ENCODE data around the gene IPO5.
A peak's percentile ranks its signal among the peaks of the same experiment; 100 is the strongest.
"Not testable (repeated sequence)": the region's sequence is repeated elsewhere in the genome, so short reads cannot be mapped to it uniquely, and the experiment has no call there.

The IPO5 gene

DNA sequence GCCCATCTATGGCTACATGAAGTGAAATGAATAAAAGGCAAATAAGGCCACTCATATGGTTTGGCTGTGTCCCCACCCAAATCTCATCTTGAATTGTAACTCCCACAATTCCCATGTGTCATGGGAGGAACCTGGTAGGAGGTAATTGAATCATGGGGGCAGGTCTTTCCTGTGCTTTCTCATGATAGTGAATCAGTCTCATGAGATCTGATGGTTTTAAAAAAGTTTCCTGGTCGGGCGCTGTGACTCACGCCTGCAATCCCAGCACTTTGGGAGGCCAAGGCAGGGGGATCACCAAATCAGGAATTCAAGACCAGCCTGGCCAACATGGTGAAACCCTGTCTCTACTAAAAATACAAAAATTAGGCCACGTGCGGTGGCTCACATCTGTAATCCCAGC is 4.2 kb upstream of the IPO5 start:
- DNase-seq (ENCODE audit: low read depth), result not testable (repeated sequence)

DNA sequence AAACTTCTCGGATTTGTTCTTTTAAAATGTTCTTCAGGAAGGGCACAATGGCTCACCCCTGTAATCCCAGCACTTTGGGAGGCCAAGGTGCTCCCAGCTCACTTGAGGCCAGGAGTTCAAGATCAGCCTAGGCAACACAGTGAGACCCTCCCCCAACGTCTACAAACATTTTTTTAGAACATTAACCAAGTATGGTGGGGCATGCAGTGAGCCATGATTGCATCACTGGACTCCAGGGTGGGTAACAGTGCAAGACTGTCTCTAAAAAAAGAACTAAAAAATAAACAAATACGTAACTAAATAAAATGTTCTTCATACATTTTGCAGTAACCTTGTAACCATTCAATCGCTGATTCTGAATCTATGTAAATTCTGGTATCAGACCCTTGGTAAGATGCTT is 2.1 kb upstream of the IPO5 start:
- DNase-seq (ENCODE audit: low read depth), result no peak

DNA sequence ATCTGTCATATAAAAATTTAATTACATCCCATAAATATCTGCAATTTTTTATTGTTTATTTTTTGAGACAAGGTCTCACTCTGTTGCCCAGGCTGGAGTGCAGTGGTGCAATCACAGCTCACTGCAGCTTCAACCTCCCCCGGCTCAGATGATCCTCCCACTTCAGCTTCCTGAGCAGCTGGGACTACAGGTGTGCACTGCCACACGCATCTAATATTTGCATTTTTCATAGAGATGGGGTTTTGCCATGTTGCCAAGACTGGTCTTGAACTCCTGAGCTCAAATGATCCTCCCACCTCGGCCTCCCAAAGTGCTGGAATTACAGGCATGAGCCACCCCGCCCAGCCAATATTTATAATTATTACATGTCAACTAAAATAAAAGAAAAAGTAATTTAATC is 644 bp upstream of the IPO5 start:
- not testable (repeated sequence) for DNase-seq (ENCODE audit: low read depth)

DNA sequence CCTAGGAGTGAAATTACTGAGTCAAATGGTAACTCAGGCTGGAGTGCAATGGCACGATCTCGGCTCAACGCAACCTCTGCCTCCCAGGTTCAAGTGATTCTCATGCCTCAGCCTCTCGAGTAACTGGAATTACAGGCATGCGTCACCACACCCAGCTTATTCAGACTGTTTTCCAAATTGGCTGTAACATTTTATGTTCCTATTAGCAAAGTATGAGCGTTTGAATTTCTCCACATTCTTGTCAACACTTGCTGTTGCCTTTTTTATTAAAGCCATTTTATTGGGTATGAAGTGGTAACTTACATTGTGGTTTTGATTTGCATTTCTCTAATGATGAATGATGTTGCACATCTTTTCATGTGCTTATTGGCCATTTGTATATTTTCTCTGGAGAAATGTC is 7.9 kb downstream of the IPO5 start:
- DNase-seq (ENCODE audit: low read depth), result no peak

DNA sequence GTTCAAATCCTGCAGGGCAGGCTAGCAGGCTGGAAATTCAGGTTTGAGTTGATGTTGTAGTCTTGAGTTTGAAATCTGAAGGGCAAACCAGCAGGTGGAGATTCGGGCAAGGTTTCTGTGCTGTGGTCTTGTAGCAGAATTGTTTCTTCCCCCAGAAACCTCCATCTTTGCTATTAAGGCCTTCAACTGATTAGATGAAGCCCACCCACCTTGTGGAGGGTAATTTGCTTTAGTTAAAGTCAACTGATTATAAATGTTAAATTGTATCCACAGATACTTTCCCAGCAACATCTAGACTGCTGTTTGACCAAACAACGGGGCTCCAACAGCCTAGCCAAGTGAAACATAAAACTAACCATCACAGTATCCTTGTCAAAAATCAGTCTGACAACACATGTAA is 9.4 kb downstream of the IPO5 start:
- no peak for DNase-seq (ENCODE audit: low read depth)

DNA sequence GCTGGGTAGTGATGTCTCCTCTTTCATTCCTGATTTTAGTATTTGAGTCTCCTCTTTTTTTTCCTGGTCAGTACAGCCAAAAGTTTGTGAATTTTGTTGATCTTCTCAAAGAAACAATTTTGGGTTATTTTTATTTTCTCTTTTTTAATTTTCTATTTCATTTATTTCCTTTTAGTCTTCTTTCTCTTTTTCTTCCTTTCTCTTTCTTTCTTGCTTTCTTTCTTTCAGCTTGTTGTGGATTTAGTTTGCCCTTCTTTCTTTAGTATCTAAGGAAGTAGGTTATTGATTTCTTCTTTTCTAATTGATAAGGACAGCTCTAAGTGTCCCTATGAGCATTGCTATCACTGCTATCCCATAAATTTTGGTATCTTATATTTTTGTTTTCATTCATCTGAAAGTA is 13.8 kb downstream of the IPO5 start:
- no peak for DNase-seq (ENCODE audit: low read depth)

DNA sequence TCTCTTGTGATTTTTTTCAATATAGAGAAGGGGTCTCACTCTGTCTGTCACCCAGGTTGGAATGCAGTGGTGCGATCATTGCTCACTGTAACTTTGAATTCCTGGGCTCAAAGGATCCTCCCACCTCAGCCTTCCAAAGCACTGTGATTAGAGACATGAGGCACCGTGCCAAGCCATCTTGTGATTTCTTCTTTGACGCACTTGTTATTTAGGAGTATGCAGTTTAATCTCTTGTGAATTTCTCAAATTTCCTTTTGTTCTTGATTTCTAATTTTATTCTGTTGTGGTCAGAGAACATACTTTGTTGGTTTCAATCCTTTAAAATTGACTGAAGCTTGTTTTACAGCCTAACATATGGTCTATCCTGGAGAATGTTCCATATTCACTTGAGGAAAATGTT is 14.5 kb downstream of the IPO5 start:
- no peak for DNase-seq (ENCODE audit: low read depth)

DNA sequence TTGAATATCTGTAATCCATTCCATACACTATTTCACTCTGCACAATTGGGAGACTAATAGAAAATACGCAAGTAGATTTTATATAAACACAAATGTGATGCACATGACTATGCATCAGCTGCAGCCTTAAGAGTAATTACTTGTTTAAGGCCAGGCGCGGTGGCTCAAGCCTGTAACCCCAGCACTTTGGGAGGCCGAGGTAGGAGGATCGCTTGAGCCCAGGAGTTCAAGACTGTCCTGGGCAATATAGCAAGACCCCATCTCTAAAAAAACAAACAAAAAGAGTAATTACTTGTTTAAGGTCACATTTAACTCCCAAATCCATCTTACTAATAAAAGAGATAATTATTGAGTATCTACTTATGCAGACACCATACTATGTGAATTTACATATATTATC is 18.0 kb downstream of the IPO5 start:
- DNase-seq (ENCODE audit: low read depth), result no peak

DNA sequence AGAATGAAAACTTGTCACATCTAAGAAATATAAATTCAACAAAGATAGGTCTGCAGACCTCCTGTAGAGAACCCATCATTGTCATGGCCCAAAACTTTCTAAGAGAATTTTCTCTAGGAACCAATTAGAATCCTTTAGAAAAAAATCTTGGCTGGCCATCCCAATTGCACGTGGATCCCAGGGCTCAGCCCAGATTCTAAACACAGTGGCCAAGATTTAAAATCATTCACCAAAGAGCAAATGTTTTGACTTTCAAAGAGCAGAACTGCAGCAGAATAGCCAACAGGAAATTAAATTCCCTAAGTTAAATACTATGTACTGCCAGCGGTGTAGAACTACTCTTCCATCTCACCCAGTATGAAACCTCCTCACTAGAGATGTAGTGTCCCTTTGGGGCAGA is 21.3 kb downstream of the IPO5 start:
- DNase-seq (ENCODE audit: low read depth), result no peak

DNA sequence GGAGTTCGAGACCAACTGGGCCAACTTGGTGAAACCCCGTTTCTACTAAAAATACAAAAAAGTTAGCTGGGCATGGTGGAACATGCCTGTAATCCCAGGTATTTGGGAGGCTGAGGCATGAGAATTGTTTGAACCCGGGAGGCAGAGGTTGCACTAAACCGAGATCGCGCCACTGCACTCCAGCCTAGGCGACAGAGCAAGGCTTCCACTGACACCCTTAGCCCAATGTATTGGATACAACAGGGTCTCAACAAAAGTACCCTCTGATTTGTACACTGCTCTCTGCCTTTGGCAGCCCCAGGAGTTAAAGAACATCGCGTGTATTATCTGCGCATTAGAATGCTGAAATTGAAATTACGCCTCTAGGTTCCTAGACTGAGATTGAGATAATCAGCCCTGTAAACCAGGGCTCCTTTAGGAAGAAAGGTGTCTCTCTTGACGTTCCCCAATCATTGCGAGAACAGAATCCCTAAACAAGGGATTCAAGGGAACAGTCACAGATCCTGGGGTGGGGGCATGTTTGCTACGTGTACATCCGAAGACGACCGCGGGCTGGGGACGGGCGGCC is 21.9 kb downstream of the IPO5 start:
- no peak for DNase-seq (ENCODE audit: low read depth)

DNA sequence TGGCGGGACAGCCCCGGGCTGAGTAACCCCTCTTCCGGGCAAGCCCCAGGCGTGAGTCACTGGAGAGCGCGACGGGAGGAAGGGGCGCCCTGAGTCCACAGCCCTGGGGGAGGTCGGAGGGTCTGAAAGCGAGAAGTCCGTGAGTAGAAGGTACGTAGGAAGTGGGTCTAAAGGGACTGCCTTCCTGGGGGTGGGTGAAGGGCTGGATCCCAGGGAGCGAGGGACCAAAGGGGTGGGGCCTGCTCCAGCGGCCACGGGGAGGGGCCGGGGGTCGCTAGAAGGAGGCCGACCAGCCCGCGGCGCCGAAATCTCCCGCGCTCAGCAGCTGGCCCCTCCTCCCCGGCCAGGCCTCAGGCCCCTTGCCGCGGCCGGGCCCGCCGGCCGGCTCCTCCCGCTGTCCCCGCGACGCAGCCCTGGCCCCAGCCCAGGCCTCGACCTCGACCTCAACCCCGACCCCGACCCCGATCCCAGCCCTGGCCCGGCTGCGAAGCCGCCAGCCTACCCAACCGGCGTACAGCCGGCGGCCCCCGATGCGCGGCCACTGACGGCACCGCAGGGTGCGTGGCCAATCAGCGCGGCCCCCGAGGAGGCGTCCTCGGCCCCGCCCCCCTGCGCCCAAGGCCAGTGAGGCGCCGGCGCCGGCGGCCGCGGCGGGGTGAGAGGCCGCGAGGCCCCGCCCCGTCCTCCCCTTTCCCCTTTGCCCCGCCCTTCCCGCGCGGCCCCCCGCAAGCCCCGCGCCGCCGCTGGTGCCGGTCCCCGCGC is 22.6 kb downstream of the IPO5 start:
- peak; percentile 68 for DNase-seq (ENCODE audit: low read depth)

DNA sequence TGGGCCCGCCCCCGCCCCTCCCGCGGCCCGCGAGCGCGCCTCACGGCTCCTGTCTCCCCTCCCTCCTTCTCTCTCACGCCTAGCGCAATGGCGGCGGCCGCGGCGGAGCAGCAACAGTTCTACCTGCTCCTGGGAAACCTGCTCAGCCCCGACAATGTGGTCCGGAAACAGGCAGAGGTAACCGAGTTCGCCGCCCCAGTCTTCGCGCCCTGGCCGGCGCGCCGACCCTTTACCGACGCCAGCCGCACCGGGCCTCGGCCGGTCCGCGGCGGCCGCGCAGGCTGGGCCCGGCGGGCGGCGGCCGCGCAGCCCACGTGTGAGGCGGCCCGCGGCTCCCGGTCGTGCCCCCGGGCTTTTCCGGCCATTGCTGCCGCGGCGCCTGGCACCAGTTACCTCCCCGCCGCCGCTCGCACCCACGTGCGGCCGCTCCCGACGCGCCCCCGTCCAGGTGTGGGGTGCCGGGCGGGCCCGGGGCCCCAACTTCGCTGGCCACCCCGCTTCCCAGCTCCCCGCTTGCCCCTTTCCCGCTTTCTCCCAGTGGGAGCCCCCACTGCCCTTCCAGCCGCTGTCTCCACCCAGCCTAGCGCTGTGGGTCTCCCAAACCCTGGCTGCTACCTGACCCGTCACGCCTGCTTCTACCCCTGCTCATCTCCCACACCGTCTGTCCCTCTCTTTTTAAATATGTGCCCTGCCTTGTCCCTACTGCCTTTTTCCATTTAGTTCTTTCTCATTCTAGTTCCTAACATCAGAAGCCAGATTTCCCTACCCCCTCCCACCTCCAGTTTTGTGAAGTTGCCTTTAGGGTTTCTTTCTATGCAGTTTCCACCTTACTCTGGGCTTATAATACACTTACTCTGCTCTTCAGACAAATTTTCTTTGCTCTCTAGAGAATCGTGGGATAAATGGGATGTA is 23.4 kb downstream of the IPO5 start:
- DNase-seq (ENCODE audit: low read depth), result no peak

DNA sequence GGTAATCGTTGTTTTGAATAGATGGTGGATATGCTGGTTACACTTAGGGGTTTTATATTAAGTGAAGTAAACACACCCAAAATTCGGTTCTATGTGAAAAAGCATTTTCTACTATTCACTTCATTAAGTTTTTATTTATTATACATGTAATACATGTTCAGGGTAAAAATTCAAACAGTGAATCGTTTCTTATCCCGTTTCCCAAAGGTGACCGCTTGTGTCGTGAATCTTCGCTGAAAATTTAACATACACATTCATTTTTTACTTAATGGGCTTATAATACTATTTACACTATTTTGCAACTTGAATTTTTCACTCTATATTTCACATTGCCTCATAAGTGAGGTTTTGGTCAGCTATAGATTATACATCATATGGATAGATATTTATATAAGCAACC is 24.5 kb downstream of the IPO5 start:
- no peak for DNase-seq (ENCODE audit: low read depth)

DNA sequence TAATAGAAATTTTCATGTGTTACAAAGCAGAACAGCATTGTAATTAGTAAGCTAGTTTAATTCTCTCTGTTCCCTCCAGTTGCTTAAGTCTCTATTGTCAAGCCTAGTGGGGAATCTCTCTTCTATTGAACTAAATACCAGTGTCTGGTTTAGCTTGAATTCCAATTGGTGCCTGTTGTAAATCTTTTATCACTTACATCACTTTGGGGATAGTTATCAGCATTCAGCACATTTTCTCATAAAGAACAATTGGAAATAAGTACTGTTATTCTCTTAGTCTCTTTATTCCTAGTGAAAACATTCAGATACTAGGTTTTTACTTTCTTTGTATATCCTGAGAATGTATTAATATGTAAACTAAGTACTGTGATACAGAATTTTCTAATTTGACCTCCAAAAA is 25.2 kb downstream of the IPO5 start:
- DNase-seq (ENCODE audit: low read depth), result no peak

DNA sequence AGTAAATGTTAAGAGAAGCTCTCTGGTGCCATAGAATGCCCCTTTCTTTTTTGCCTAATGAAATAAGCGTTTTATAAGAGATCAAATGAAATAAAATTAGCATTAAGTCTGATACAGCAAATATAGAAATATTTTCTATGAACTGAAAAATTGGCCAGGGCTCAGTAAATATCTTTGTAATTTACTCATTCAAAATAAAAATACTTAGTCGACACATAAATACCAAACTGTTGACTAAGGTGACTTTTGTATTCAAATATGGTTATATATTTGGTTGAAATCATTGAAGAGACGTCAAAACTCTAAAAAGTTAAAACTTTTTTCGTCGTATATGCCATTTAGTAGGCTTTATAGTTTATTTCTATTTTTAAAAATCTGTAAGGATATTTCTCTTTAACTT is 25.6 kb downstream of the IPO5 start:
- DNase-seq (ENCODE audit: low read depth), result no peak

DNA sequence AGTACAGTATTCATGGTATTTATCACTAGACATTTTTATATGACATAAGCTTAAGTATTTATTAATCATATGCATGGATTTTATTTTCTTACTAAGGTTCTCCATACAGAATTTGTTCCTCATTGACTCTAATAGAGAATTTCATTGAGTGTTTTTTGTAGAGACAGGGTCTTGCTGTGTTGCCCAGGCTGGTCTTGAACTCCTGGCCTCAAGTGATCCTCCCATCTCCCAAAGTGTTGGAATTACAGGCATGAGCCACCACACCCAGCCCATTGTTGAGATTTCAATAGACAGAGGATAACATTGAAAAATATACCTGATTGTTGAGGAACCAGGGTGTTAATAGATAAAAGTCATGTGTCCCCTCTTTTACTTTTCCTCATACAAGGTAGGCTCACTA is 26.1 kb downstream of the IPO5 start:
- no peak for DNase-seq (ENCODE audit: low read depth)

DNA sequence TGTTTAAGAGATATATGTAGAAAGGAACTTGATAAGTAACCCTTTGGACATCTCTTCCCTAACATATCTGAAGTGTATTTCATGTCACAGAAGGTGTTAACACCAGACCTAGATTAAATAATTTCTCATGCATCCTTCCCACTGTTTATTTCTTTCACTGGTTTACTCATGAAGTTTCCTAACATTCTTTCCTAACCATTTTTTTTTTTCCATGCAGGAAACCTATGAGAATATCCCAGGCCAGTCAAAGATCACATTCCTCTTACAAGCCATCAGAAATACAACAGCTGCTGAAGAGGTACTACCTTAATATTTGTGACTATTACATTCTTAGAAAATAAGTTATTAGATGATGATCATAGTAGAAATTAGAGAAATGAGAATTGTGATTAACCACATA is 28.8 kb downstream of the IPO5 start:
- no peak for DNase-seq (ENCODE audit: low read depth)

DNA sequence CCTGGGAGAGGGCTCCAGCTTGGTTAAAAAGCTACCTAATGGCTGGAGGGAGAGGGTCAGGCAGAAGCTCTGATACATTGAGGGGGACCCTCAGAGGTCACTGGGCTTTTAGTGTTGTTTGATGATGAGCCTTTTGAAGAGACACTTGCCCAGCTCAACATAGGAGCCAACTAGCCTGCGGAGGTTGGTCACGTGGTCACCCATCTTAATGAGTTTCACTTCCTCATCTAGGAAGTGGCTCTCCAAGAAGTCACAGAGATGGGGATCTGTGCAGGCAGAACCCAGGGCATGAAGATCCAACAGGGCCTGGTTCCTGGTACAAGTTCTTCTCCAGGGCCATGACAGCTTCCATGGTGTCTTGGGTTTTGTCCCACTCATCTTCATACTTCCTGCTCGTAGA is 33.4 kb downstream of the IPO5 start:
- DNase-seq (ENCODE audit: low read depth), result no peak

DNA sequence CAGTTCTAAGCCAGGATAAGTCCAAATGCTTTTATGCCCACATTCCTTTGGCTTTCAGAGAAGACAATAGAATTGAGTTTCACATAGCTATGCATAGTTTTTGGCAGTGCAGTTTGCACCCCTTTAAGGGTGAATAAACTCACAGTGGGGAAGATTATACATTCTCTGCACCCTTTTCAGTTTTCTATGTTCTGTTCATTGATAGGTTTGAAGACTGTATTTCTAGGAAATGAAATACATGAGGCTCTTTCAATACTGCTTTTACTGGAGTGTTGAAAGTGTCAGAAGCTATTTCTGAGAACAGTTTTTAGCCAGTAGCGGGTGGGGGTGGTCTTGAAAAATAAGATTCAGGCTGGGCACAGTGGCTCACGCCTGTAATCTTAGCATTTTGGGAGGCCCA is 46.2 kb downstream of the IPO5 start:
- DNase-seq (ENCODE audit: low read depth), result no peak

DNA sequence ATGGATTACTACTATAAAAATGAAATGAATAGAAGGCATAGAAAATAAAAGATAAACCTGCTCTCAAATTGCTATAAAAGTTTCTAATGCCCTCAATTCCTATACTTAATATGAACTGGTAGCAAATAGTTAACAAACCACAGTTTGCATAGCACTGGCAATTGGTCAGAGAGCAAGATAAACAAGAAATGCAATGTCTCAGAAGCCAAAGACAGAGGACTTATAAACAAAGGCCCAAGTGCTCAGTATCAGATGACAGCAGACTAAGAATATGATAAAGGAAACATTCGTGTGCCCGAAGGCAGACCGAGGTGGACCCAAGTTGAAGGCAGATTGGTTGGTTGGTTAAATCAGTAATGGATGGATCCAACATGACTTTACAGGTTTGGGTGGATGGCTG is 50.6 kb downstream of the IPO5 start:
- no peak for DNase-seq (ENCODE audit: low read depth)

DNA sequence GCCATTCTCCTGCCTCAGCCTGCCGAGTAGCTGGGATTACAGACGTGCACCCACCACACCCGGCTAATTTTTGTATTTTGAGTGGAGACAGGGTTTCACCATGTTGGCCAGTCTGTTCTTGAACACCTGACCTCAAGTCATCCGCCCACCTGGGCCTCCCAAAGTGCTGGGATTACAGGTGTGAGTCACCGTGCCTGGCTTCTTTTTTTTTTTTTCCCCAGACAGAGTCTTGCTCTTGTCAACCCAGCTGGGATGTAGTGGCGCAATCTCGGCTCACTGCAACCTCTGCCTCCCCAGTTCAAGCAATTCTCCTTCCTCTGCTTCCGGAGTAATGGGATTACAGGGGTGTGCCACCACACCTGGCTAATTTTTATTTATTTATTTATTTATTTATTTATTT is 51.5 kb downstream of the IPO5 start:
- not testable (repeated sequence) for DNase-seq (ENCODE audit: low read depth)

DNA sequence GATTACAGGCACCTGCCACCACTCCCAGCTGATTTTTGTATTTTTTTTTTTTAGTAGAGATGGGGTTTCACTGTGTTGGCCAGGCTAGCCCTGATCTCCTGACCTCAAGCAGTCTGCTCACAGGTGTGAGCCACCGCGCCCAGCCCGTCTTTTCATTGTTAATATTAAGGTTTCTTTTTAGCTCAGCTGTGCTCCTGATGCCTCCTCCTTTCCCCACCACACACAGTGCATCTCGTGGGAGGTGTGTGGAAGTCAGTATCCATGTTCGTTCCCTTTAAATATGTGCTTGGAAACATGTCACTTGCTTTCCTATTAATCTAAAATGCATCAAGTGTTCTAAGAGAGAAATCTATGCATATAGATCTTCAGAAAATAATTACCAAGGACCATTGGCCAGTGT is 53.5 kb downstream of the IPO5 start:
- no peak for DNase-seq (ENCODE audit: low read depth)

DNA sequence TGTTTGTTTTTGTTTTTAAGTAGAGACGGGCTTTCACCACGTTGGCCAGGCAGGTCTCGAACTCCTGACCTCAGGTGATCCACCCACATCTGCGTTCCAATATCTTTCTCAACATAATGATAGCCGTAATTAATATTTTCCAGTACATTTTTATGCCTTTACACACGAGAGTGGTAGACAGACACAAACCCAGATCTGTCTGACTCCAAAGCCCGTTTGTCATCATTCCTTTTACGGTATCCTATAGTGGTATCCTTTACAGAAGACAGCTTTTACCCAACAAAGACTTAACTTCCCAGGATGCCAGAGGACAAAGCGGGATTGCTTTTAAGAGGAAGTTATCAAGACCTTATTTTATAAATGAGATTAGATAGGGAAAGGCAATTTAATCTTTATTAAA is 59.8 kb downstream of the IPO5 start:
- DNase-seq (ENCODE audit: low read depth), result no peak

Measured in stimulated activated CD8-positive, alpha-beta memory T cell treated with anti-CD3 and anti-CD28 coated beads, Interleukin-15, amount 100 ng/mL, for 1 hour (primary cell).